HEK293 (cell line): ENCODE data around the gene TSHZ2.

ENCODE experiments used
- CTCF ChIA-PET: fragments of 350-600 bp; formaldehyde crosslinking; extraction: SDS; loops from one replicate; lab custom pipeline; 2021; ENCODE audit warnings: antibody characterized with exemption; lab: Yijun Ruan, JAX
- POLR2A ChIA-PET: fragments of 300-600 bp; formaldehyde crosslinking; extraction: SDS; loops from one replicate; lab custom pipeline; 2020; ENCODE audit warnings: antibody characterized with exemption, inconsistent platforms; lab: Yijun Ruan, JAX
- H3K27ac ChIP-seq: fragments of 200-500 bp; sonication (Bioruptor generic); 2 replicates; pipeline ENCODE4 v1.5.1; 2014; ENCODE audit warnings: low read depth, low read length, control low read depth, inconsistent platforms; ENCODE audit errors: extremely low read depth
- H3K36me3 ChIP-seq, 2 experiments: fragments of 200-500 bp in 1 of 2; sonication (Bioruptor generic) in 1 of 2; 1 replicate in 1 of 2; 2 replicates in 1 of 2; pipeline ENCODE4 v1.5.1; 2014 to 2017; ENCODE audit warnings: inconsistent platforms in 2 of 2, low read length in 2 of 2; ENCODE audit not compliant: control insufficient read depth in 2 of 2, insufficient read depth in 1 of 2
- H3K4me1 ChIP-seq: fragments of 200-500 bp; sonication (Bioruptor generic); 2 replicates; pipeline ENCODE4 v1.5.1; 2014; ENCODE audit warnings: mild to moderate bottlenecking, low read length, inconsistent platforms; ENCODE audit not compliant: control insufficient read depth, insufficient read depth
- H3K4me3 ChIP-seq: 2 replicates; pipeline ENCODE4 v1.5.1; 2011; ENCODE audit warnings: low read depth, mild to moderate bottlenecking, control low read depth, low read length, moderate library complexity
- H3K9me3 ChIP-seq: fragments of 200-500 bp; sonication (Bioruptor generic); 2 replicates; pipeline ENCODE4 v1.5.1; 2014; ENCODE audit warnings: low read depth, low read length, inconsistent platforms; ENCODE audit not compliant: control insufficient read depth, insufficient read depth
- GLI2 ChIP-seq: fragments of 450-650 bp; formaldehyde crosslinking; IDR thresholded peaks from 2 replicates; pipeline ENCODE4; 2017; ENCODE audit warnings: missing biosample characterization, missing genetic modification characterization, low read depth, borderline replicate concordance
- KLF7 ChIP-seq: fragments of 450-650 bp; formaldehyde crosslinking; IDR thresholded peaks from 2 replicates; pipeline ENCODE4 v1.5.1; 2016; ENCODE audit warnings: missing biosample characterization, missing genetic modification characterization, borderline replicate concordance
- TCF7L2 ChIP-seq: IDR thresholded peaks from 2 replicates; pipeline ENCODE4 v1.6.1; 2011; ENCODE audit warnings: low read depth, mild to moderate bottlenecking, inconsistent platforms, low read length, moderate library complexity, borderline replicate concordance
- ZBTB1 ChIP-seq: fragments of 450-650 bp; formaldehyde crosslinking; IDR thresholded peaks from 2 replicates; pipeline ENCODE4 v1.5.1; 2016; ENCODE audit warnings: missing biosample characterization, missing genetic modification characterization
- ZBTB48 ChIP-seq: fragments of 450-650 bp; formaldehyde crosslinking; IDR thresholded peaks from 2 replicates; pipeline ENCODE4 v1.5.1; 2016; ENCODE audit warnings: missing biosample characterization, missing genetic modification characterization
- ZBTB49 ChIP-seq: fragments of 450-650 bp; formaldehyde crosslinking; IDR thresholded peaks from 2 replicates; pipeline ENCODE4 v1.5.1; 2016; ENCODE audit warnings: missing biosample characterization, missing genetic modification characterization, low read depth
- ZFP69B ChIP-seq: fragments of 450-650 bp; formaldehyde crosslinking; IDR thresholded peaks from 2 replicates; pipeline ENCODE4 v1.5.1; 2016; ENCODE audit warnings: missing biosample characterization, missing genetic modification characterization
- ZNF157 ChIP-seq: fragments of 450-650 bp; formaldehyde crosslinking; IDR thresholded peaks from 2 replicates; pipeline ENCODE4 v1.5.1; 2016; ENCODE audit warnings: missing biosample characterization, missing genetic modification characterization
- ZNF169 ChIP-seq: fragments of 450-650 bp; formaldehyde crosslinking; IDR thresholded peaks from 2 replicates; pipeline ENCODE4 v1.5.1; 2016; ENCODE audit warnings: missing biosample characterization, missing genetic modification characterization
- ZNF202 ChIP-seq: fragments of 450-650 bp; formaldehyde crosslinking; IDR thresholded peaks from 2 replicates; pipeline ENCODE4 v1.5.1; 2016; ENCODE audit warnings: missing biosample characterization, missing genetic modification characterization, borderline replicate concordance
- ZNF24 ChIP-seq: fragments of 450-650 bp; formaldehyde crosslinking; IDR thresholded peaks from 2 replicates; pipeline ENCODE4 v1.5.1; 2016; ENCODE audit warnings: missing biosample characterization, missing genetic modification characterization
- ZNF426 ChIP-seq: fragments of 450-650 bp; formaldehyde crosslinking; IDR thresholded peaks from 2 replicates; pipeline ENCODE4 v1.5.1; 2017; ENCODE audit warnings: missing biosample characterization, missing genetic modification characterization, mild to moderate bottlenecking, inconsistent platforms, moderate library complexity
- ZNF555 ChIP-seq: fragments of 450-650 bp; formaldehyde crosslinking; conservative IDR thresholded peaks from 2 replicates; pipeline ENCODE4 v1.5.1; 2017; ENCODE audit warnings: missing biosample characterization, mild to moderate bottlenecking, missing genetic modification characterization, inconsistent platforms
- ZNF621 ChIP-seq: fragments of 450-650 bp; formaldehyde crosslinking; IDR thresholded peaks from 2 replicates; pipeline ENCODE4 v1.5.1; 2017; ENCODE audit warnings: missing biosample characterization, missing genetic modification characterization
- ZNF624 ChIP-seq: fragments of 450-650 bp; formaldehyde crosslinking; IDR thresholded peaks from 2 replicates; pipeline ENCODE4 v1.5.1; 2017; ENCODE audit warnings: missing biosample characterization, missing genetic modification characterization
- ZNF670 ChIP-seq: fragments of 450-650 bp; formaldehyde crosslinking; IDR thresholded peaks from 2 replicates; pipeline ENCODE4 v1.5.1; 2016; ENCODE audit warnings: missing biosample characterization, missing genetic modification characterization, low read depth
- ZSCAN30 ChIP-seq: fragments of 450-650 bp; IDR thresholded peaks from 2 replicates; pipeline ENCODE4 v1.5.1; 2018; ENCODE audit warnings: missing biosample characterization, mild to moderate bottlenecking, missing genetic modification characterization, moderate library complexity

The TSHZ2 gene

GRCh38 chr20:53307964-53308597 lies 335.9 kb downstream of the TSHZ2 start:
- no peaks in the 10 kb centered on the region for H3K36me3 ChIP-seq
- no peaks in the 10 kb centered on the region for H3K9me3 ChIP-seq
- CTCF ChIA-PET, result no interaction called here
- no peaks in the 10 kb centered on the region for H3K4me1 ChIP-seq
- TF ChIP-seq ZBTB48 (tag by site-specific recombination) (no peak), ZNF555 (tag by site-specific recombination) (no peak), KLF7 (tag by site-specific recombination) (no peak), ZNF624 (tag by site-specific recombination) (no peak), ZNF169 (no peak), ZNF670 (no peak), ZNF157 (tag by site-specific recombination) (no peak), ZFP69B (tag by site-specific recombination) (no peak)
- H3K27ac ChIP-seq, result no peak overlapping the region
- POLR2A ChIA-PET, result no interaction called here
- H3K4me3 ChIP-seq, result no peak overlapping the region

DNA sequence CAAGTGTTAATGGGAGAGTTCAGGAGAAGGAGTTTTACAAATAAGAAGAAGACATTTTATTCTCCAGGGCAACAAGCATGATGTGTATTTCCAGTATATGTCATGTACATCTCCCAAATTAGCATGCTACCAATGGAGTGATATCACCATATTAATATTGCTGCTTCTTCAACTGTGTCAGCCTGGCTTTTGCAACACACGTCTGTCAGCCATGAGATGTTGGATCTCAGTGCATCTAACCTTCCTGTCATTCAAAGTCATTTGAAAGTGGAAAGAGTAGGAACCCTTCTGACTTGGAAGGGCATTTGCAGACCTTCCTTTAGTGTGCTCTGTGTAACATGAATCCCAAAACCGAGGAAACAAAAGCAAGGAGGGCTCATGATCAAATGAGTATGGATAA lies 337.4 kb downstream of the TSHZ2 start:
- Histone ChIP-seq H3K36me3 (no peaks in the 10 kb centered on the region), H3K4me1 (no peaks in the 10 kb centered on the region), H3K27ac (no peak overlapping the region), H3K4me3 (no peak overlapping the region), H3K9me3 (no peaks in the 10 kb centered on the region)
- CTCF ChIA-PET, result no interaction called here
- POLR2A ChIA-PET, result no interaction called here
- TF ChIP-seq ZBTB1 (tag by site-specific recombination), result no peak

- TF ChIP-seq ZNF24 (tag by site-specific recombination) (no peak), ZNF621 (tag by site-specific recombination) (no peak), ZNF202 (tag by site-specific recombination) (no peak), GLI2 (no peak), ZNF426 (tag by site-specific recombination) (no peak)
- TF ChIP-seq, all 188 proteins: peak for 0
- H3K4me1 ChIP-seq, result no peaks in the 10 kb centered on the region
- CTCF ChIA-PET, result interaction anchor here (0.5 kb wide), 1 partner anchor 54 kb away, joined by 3 read pairs; no protein-coding TSS in a partner anchor
- POLR2A ChIA-PET, result no interaction called here
- H3K36me3 ChIP-seq, result no peaks in the 10 kb centered on the region
- H3K27ac ChIP-seq, result no peak overlapping the region
- no peak overlapping the region for H3K4me3 ChIP-seq
- no peaks in the 10 kb centered on the region for H3K9me3 ChIP-seq
Observed at GRCh38 chr20:53312957-53313356, 340.8 kb downstream of the TSHZ2 start.

DNA sequence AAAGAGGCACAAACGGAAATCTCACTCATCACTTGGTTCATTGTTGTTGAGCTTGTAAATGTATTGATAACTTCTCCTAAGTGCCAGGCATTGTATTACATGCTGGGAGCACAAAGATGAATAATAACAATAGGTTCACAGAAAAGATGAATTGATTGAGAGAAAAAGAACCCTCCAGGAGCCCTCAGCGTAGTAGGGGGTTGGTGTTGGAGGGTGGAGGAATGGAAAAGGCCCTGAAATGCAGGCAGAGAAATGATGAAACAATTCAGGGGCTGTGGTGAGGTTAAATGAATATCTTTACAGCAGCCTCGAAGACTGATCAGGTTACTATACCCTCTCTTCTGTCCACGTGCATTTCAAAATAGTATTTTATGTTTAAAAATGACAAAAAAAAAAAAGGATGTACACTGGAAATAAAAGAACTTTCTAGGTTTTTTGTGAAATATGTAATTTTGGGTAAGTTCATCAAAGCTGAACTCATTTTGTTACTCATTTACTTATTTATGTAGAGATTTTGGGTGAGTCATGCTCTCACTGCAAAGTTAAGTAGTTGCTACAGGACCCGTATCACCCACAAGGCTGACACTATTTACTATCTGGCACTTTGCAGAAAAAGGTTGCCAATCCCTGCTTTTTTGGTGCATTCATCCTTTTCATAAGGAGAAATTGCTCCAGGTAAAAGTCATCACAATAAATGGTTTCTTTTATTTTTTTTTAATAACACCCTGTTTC lies 344.2 kb downstream of the TSHZ2 start:
- no peak overlapping the region for H3K27ac ChIP-seq
- CTCF ChIA-PET, result interaction anchor here (1.0 to 1.1 kb wide), 2 partner anchors 9 to 31 kb away, joined by 3 read pairs; no protein-coding TSS in a partner anchor
- no peaks in the 10 kb centered on the region for H3K4me1 ChIP-seq
- H3K9me3 ChIP-seq, result no peaks in the 10 kb centered on the region
- H3K4me3 ChIP-seq, result no peak overlapping the region
- TF ChIP-seq TCF7L2 (no peak), ZSCAN30 (no peak), ZBTB49 (tag by site-specific recombination) (no peak)
- no peaks in the 10 kb centered on the region for H3K36me3 ChIP-seq
- POLR2A ChIA-PET, result no interaction called here
